Adrenal gland (tissue), 5 donors: ENCODE measurements around the gene RBM17.

Experiments used
- POLR2A ChIP-seq, 2 donors: fragments of 450-650 bp; IDR thresholded peaks; one replicate each; pipeline ENCODE4 v1.6.1; 2017; ENCODE audit warnings: antibody characterized with exemption in 2 of 2, mild to moderate bottlenecking in 2 of 2, moderate library complexity in 1 of 2
- TF ChIP-seq, protein P1 (sequence below), 6 experiments: fragments of 450-650 bp in 4 of 6; fragments of 200-600 bp in 2 of 6; sonication (generic) in 1 of 6; IDR thresholded peaks; 1 replicate in 5 of 6; 2 replicates in 1 of 6; pipeline versions ENCODE4 v1.5.1 to v1.8.0; 2016 to 2021; ENCODE audit warnings: antibody characterized with exemption in 6 of 6, mild to moderate bottlenecking in 2 of 6, moderate library complexity in 1 of 6
- donor health status: DM: no; HTN: no; CAD: no.

DNA sequence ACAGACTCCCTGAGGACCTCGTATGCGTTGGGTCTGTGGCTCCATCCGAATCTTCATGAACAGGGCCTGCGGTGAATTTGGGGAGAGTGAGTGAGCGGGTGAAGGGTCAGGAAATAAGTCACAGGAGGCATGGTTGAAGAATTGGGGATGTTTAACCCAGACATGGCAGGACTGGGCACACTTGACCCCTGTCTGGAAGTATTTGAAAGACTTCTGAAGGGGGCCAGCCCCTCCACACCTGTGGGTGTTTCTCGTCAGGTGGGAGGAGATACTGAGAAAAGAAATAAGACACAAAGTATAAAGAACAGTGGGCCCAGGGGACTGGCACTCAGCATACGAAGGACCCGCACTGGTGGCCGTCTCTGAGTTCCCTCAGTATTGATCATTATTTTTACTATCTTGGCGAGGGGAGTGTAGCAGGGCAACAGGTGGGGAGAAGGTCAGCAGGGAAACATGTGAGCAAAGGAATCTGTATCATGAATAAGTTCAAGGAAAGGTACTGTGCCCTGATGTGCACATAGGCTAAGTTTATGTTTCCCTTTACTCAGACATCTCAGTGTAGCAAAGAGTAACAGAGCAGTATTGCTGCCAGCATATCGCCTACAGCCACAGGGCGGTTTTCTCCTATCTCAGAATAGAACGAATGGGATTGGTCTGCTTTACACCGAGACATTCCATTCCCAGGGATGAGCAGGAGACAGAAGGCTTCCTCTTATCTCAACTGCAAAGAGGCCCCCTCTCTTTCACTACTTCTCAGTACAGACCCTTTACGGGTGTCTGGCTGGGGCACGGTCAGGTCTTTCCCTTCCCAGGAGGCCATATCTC is 75.6 kb downstream of the RBM17 start:
- no peak for TF ChIP-seq POLR2A (IDR thresholded peaks at IDR 0.05)
- TF ChIP-seq, protein P1, sequence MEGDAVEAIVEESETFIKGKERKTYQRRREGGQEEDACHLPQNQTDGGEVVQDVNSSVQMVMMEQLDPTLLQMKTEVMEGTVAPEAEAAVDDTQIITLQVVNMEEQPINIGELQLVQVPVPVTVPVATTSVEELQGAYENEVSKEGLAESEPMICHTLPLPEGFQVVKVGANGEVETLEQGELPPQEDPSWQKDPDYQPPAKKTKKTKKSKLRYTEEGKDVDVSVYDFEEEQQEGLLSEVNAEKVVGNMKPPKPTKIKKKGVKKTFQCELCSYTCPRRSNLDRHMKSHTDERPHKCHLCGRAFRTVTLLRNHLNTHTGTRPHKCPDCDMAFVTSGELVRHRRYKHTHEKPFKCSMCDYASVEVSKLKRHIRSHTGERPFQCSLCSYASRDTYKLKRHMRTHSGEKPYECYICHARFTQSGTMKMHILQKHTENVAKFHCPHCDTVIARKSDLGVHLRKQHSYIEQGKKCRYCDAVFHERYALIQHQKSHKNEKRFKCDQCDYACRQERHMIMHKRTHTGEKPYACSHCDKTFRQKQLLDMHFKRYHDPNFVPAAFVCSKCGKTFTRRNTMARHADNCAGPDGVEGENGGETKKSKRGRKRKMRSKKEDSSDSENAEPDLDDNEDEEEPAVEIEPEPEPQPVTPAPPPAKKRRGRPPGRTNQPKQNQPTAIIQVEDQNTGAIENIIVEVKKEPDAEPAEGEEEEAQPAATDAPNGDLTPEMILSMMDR (IDR thresholded peaks at IDR 0.05) = no peak
